CD4-positive, alpha-beta T cell (primary cell): ENCODE data around the gene PDXK. TPM values are rescaled to one million over a fixed set of nuclear protein-coding genes. Genes with fewer than 3 reads are reported as not detected.

Experiments used
- ATAC-seq: fragments of 200-7000 bp; cut with Tn5 transposase; one replicate; pipeline ENCODE4 v1.10.0; 2022; ENCODE audit warnings: mild to moderate bottlenecking; ENCODE audit not compliant: poor library complexity
- CTCF ChIA-PET: fragments of 350-600 bp; sonication (Branson Sonifier 250); formaldehyde crosslinking; loops from one replicate; lab custom pipeline; 2021; ENCODE audit warnings: antibody characterized with exemption, inconsistent platforms; lab: Charles Lee
- POLR2A ChIA-PET: fragments of 350-600 bp; sonication (Branson Sonifier 250); formaldehyde crosslinking; loops from one replicate; lab custom pipeline; 2021; ENCODE audit warnings: antibody characterized with exemption, inconsistent platforms; lab: Charles Lee
- DNase-seq, 14 experiments: peaks; one replicate each; pipeline ENCODE4 v3.0.0-alpha.2; 2013 to 2020; ENCODE audit warnings: mixed read lengths in 2 of 14
- H3K27ac ChIP-seq, 2 donors: one replicate each; pipeline versions ENCODE4 v1.5.1 to v1.7.0; 2013; ENCODE audit warnings: low read length in 2 of 2, low read depth in 1 of 2, mild to moderate bottlenecking in 1 of 2
- H3K27me3 ChIP-seq, 2 experiments: 1 replicate in 1 of 2; 2 replicates in 1 of 2; pipeline versions ENCODE4 v1.6.1 to v1.7.0; 2013; ENCODE audit warnings: low read length in 2 of 2, control low read depth in 1 of 2, mild to moderate bottlenecking in 1 of 2, moderate library complexity in 1 of 2; ENCODE audit not compliant: insufficient read depth in 2 of 2, control insufficient read depth in 1 of 2
- H3K36me3 ChIP-seq: one replicate; pipeline ENCODE4 v1.6.1; 2013; ENCODE audit warnings: low read length, control low read depth; ENCODE audit not compliant: insufficient read depth
- H3K4me1 ChIP-seq: one replicate; pipeline ENCODE4 v1.6.1; 2013; ENCODE audit warnings: low read length, control low read depth; ENCODE audit not compliant: insufficient read depth
- H3K4me3 ChIP-seq: one replicate; pipeline ENCODE4 v1.5.1; 2013; ENCODE audit warnings: mild to moderate bottlenecking, low read length, moderate library complexity
- H3K9me3 ChIP-seq, 2 experiments: 1 replicate in 1 of 2; 2 replicates in 1 of 2; pipeline versions ENCODE4 v1.6.1 to v1.7.0; 2013; ENCODE audit warnings: low read length in 2 of 2, mild to moderate bottlenecking in 2 of 2, control low read depth in 1 of 2, moderate library complexity in 1 of 2; ENCODE audit not compliant: control insufficient read depth in 1 of 2, insufficient read depth in 1 of 2
- H3K27ac Mint-ChIP-seq: one replicate; pipeline ENCODE4 v1.8.0; 2020; ENCODE audit warnings: mixed read lengths
- H3K27me3 Mint-ChIP-seq: one replicate; pipeline ENCODE4 v1.8.0; 2021; ENCODE audit warnings: mixed read lengths
- H3K36me3 Mint-ChIP-seq: one replicate; pipeline ENCODE4 v1.8.0; 2021; ENCODE audit warnings: low read depth, mixed read lengths
- H3K4me1 Mint-ChIP-seq: one replicate; pipeline ENCODE4 v1.8.0; 2021; ENCODE audit warnings: low read depth, mixed read lengths
- H3K4me3 Mint-ChIP-seq: one replicate; pipeline ENCODE4 v1.8.0; 2020; ENCODE audit warnings: mild to moderate bottlenecking, mixed read lengths
- H3K9me3 Mint-ChIP-seq: one replicate; pipeline ENCODE4 v1.8.0; 2020; ENCODE audit warnings: mixed read lengths
- intact Hi-C, 2 experiments: fragments of 100-400 bp; cut with DNase I in 1 of 2; cut with micrococcal nuclease in 1 of 2; formaldehyde crosslinking; loops; one replicate each; pipeline versions ENCODE4 v1.15.1 to v1.9.0; 2023 to 2025; cut with DNase I, micrococcal nuclease
- total RNA-seq, 174 experiments: library from RNA in 2 of 174; stranded (reverse) in 2 of 174; gene quantifications; one replicate each; pipeline ENCODE4 v1.2.3 and lab custom pipeline; 2021 to 2026
- TF ChIP-seq, protein P1 (sequence below): fragments of 200-600 bp; IDR thresholded peaks from one replicate; pipeline ENCODE4 v1.8.0; 2022; ENCODE audit warnings: antibody characterized with exemption, mild to moderate bottlenecking

PDXK gene
- total RNA-seq, 2 experiments from 2014 or later: 74.8 to 77.0 TPM

DNA sequence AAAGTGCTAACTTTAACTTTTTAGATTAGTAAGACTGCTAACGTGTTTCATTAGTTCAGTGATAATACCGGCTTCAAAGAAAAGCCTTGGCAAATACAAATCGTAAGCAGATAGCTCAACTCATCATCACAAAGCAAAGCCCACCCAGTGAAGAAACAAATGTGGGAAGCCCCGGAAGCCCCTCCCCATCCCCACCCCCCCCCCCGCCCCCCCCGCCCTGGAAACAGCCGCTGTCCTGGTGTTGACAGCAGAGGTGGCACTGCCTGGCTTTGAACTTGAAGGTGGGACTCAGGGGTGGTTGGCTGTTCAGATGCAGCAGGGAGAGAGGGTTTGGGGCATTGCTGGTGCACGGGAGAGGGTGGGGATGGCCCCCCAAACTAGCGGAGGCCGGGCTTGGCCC lies 14.1 kb downstream of the PDXK start:
- Mint-ChIP-seq H3K27ac (peak overlapping the region; percentile 95), H3K4me1 (peaks cover 46% of the 10 kb centered on the region), H3K9me3 (no peaks in the 10 kb centered on the region), H3K27me3 (no peaks in the 10 kb centered on the region), H3K4me3 (peak overlapping the region; percentile 79), H3K36me3 (peaks cover 11% of the 10 kb centered on the region)
- intact Hi-C loops: loop anchor here in 1 of 2 experiments (2.0 kb wide), 1 partner anchor 14 kb away; the partner anchor contains the start of gene PDXK
- Histone ChIP-seq H3K9me3 (no peaks in the 10 kb centered on the region), H3K27me3 (no peaks in the 10 kb centered on the region), H3K27ac (peak overlapping the region in 1 of 2 donors; percentile 65), H3K4me3 (peak overlapping the region; percentile 34), H3K4me1 (peaks cover 64% of the 10 kb centered on the region), H3K36me3 (peaks cover 4% of the 10 kb centered on the region)
- DNase-seq (peak in 4 of 14 experiments; percentile 42 to 75 (median 64)), ATAC-seq (peak; percentile 19)
- TF ChIP-seq, protein P1, sequence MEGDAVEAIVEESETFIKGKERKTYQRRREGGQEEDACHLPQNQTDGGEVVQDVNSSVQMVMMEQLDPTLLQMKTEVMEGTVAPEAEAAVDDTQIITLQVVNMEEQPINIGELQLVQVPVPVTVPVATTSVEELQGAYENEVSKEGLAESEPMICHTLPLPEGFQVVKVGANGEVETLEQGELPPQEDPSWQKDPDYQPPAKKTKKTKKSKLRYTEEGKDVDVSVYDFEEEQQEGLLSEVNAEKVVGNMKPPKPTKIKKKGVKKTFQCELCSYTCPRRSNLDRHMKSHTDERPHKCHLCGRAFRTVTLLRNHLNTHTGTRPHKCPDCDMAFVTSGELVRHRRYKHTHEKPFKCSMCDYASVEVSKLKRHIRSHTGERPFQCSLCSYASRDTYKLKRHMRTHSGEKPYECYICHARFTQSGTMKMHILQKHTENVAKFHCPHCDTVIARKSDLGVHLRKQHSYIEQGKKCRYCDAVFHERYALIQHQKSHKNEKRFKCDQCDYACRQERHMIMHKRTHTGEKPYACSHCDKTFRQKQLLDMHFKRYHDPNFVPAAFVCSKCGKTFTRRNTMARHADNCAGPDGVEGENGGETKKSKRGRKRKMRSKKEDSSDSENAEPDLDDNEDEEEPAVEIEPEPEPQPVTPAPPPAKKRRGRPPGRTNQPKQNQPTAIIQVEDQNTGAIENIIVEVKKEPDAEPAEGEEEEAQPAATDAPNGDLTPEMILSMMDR: no peak
- POLR2A ChIA-PET: interaction anchor here (1.3 to 2.4 kb wide), 2 partner anchors 13 to 72 kb away, joined by 5 to 10 read pairs; no protein-coding TSS in a partner anchor
- CTCF ChIA-PET: no interaction called here

DNA sequence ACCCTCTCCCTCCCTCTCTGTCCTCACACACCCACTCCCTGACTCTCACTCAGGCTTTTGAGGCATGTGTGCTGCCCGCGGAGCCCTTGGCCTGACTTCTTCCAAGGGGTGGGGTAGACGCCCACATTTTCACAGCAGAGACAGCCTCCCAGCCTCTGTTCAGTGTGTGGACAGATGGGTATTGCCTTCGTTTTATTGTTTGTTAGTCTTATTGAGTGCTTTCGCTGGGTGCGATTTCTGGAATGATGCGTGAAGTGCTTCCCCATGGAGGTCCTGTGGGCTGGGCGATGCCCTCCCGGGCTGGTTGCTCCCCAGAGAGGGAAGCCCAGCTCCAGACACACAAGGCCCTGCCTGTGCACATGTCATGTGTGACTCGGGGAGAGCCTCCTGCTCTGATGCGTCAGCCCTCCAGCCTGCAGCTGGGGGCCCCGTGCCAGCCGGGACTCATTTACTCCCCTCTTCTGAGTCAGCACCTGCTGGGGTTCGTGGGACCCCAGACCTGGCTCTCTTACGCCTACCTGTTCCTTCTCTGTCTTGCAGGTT lies 14.7 kb downstream of the PDXK start:
- Histone ChIP-seq H3K9me3 (no peaks in the 10 kb centered on the region), H3K4me3 (peak overlapping the region; percentile 34), H3K4me1 (peaks cover 58% of the 10 kb centered on the region), H3K27me3 (no peaks in the 10 kb centered on the region), H3K36me3 (peaks cover 4% of the 10 kb centered on the region), H3K27ac (peak overlapping the region in 1 of 2 donors; percentile 65)
- TF ChIP-seq, protein P1: no peak
- peaks cover 41% of the 10 kb centered on the region for H3K4me1 Mint-ChIP-seq
- intact Hi-C loops: loop anchor here in 1 of 2 experiments (2.0 kb wide), 1 partner anchor 15 kb away; the partner anchor contains the start of gene PDXK
- peak in 3 of 14 experiments; percentile 48 to 69 (median 59) for DNase-seq
- peak; percentile 45 for ATAC-seq
- ChIA-PET POLR2A (interaction anchor here (1.3 to 2.4 kb wide), 2 partner anchors 14 to 73 kb away, joined by 5 to 10 read pairs; no protein-coding TSS in a partner anchor), CTCF (no interaction called here)
- peak overlapping the region; percentile 95 for H3K27ac Mint-ChIP-seq
- peak overlapping the region; percentile 79 for H3K4me3 Mint-ChIP-seq
- no peaks in the 10 kb centered on the region for H3K9me3 Mint-ChIP-seq
- no peaks in the 10 kb centered on the region for H3K27me3 Mint-ChIP-seq
- peaks cover 16% of the 10 kb centered on the region for H3K36me3 Mint-ChIP-seq

DNA sequence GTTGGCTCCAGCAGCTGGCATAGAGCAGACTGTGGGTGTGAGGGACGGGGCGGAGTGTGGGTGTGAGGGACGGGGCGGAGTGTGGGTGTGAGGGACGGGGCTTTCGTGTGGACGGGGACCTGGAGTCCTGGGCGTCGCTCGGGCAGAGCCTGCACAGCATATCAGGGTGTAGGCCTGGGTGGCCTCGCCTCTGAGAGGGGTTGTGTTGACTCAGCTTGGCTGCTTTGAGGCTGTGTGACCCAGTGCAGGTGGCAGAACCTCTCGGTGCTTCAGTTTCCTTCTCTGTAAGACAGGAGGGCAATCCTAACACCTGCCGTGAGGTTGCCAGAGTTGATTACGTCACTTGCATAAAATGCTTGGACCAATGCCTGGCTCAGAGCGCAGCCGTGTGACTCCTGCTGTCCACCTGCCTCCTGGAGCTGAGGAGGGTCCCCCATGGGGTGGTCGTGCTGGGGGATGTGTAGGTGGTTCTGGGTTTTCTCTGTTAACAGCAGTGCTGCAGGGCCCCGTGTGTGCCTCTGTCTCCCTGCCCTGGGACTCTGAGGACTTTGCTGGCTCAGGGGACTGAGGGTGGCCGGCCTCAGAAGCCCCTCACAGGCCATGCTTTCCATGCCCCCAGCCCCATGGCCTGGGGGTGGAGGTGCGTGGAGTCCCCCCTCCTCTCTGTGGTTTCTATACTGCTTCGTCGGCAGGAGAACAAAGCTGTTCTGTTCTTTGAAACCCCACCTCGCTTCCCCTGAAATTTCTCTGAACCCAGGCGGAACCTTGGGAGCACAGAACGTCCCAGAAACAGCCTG lies 15.4 kb downstream of the PDXK start:
- H3K36me3 Mint-ChIP-seq: peaks cover 18% of the 10 kb centered on the region
- TF ChIP-seq, protein P1: no peak
- H3K4me3 Mint-ChIP-seq: peak overlapping the region; percentile 79
- H3K27me3 Mint-ChIP-seq: no peaks in the 10 kb centered on the region
- H3K4me3 ChIP-seq: peak overlapping the region; percentile 34
- peak overlapping the region in 1 of 2 donors; percentile 65 for H3K27ac ChIP-seq
- ATAC-seq (peak; percentile 29), DNase-seq (peak in 3 of 14 experiments; percentile 30 to 57 (median 51))
- H3K9me3 ChIP-seq: no peaks in the 10 kb centered on the region
- intact Hi-C loops: no loop called here
- H3K27ac Mint-ChIP-seq: peak overlapping the region; percentile 95
- ChIA-PET CTCF (no interaction called here), POLR2A (no interaction called here)
- H3K4me1 Mint-ChIP-seq: peaks cover 37% of the 10 kb centered on the region
- H3K36me3 ChIP-seq: peaks cover 4% of the 10 kb centered on the region
- no peaks in the 10 kb centered on the region for H3K27me3 ChIP-seq
- no peaks in the 10 kb centered on the region for H3K9me3 Mint-ChIP-seq
- peaks cover 51% of the 10 kb centered on the region for H3K4me1 ChIP-seq
